GM21576 (cell line): ENCODE data around the gene ITPA.
"Not testable (repeated sequence)": the region's sequence is repeated elsewhere in the genome, so short reads cannot be mapped to it uniquely, and the experiment has no call there.

Experiments
- ATAC-seq: cut with Tn5 transposase; IDR thresholded peaks from one replicate; pipeline ENCODE4 v1.9.1; 2021; ENCODE audit warnings: mild to moderate bottlenecking, moderate library complexity; ENCODE audit not compliant: unreplicated experiment

ITPA gene

GRCh38 chr20:3199206-3199605 lies 10.1 kb upstream of the ITPA start:
- ATAC-seq = no peak

GRCh38 chr20:3199976-3200755 lies 9.1 kb upstream of the ITPA start:
- no peak for ATAC-seq

- peak; percentile 2 for ATAC-seq
These were observed 6.4 kb upstream of the ITPA start for GRCh38 chr20:3202965-3203314.

- peak; percentile 19 for ATAC-seq
These were observed 5.8 kb upstream of the ITPA start for GRCh38 chr20:3203315-3204123.

GRCh38 chr20:3204124-3204794 lies 5.0 kb upstream of the ITPA start, which contains the start of gene DDRGK1:
Gene DDRGK1 (minus strand): TSS chr20:3204682. CDS start chr20:3204627, 55 bp downstream.
- peak; percentile 80 for ATAC-seq

GRCh38 chr20:3208786-3209256 lies 477 bp upstream of the ITPA start:
- ATAC-seq = no peak

GRCh38 chr20:3209946-3210317 lies 634 bp downstream of the ITPA start:
- no peak for ATAC-seq

GRCh38 chr20:3210346-3210745 lies 1.0 kb downstream of the ITPA start:
- ATAC-seq = no peak

- ATAC-seq = no peak
These were observed 3.9 kb downstream of the ITPA start for GRCh38 chr20:3213226-3213625.

- not testable (repeated sequence) for ATAC-seq
These were observed 6.1 kb downstream of the ITPA start for GRCh38 chr20:3215359-3215917.

- no peak for ATAC-seq
These were observed 9.2 kb downstream of the ITPA start for GRCh38 chr20:3218307-3218988.

GRCh38 chr20:3221398-3222226 lies 12.3 kb downstream of the ITPA start:
- ATAC-seq = no peak

- peak; percentile 65 for ATAC-seq
These were observed 13.6 kb downstream of the ITPA start for GRCh38 chr20:3222635-3223600.

GRCh38 chr20:3223651-3223993 lies 14.3 kb downstream of the ITPA start:
- ATAC-seq = no peak

GRCh38 chr20:3223994-3224680 lies 14.8 kb downstream of the ITPA start:
- no peak for ATAC-seq

GRCh38 chr20:3224681-3225421 lies 15.6 kb downstream of the ITPA start:
- ATAC-seq = no peak

GRCh38 chr20:3226093-3226492 lies 16.8 kb downstream of the ITPA start:
- ATAC-seq = no peak
